GM21717 (cell line): ENCODE data around the gene ABL2.
"Not testable (repeated sequence)": the region's sequence is repeated elsewhere in the genome, so short reads cannot be mapped to it uniquely, and the experiment has no call there.

Experiments
- ATAC-seq: cut with Tn5 transposase; IDR thresholded peaks from one replicate; pipeline ENCODE4 v1.9.1; 2021; ENCODE audit warnings: mild to moderate bottlenecking, moderate library complexity; ENCODE audit not compliant: unreplicated experiment

Gene ABL2

GRCh38 chr1:179170468-179170770 lies 59.1 kb downstream of the ABL2 start:
- ATAC-seq: not testable (repeated sequence)

DNA sequence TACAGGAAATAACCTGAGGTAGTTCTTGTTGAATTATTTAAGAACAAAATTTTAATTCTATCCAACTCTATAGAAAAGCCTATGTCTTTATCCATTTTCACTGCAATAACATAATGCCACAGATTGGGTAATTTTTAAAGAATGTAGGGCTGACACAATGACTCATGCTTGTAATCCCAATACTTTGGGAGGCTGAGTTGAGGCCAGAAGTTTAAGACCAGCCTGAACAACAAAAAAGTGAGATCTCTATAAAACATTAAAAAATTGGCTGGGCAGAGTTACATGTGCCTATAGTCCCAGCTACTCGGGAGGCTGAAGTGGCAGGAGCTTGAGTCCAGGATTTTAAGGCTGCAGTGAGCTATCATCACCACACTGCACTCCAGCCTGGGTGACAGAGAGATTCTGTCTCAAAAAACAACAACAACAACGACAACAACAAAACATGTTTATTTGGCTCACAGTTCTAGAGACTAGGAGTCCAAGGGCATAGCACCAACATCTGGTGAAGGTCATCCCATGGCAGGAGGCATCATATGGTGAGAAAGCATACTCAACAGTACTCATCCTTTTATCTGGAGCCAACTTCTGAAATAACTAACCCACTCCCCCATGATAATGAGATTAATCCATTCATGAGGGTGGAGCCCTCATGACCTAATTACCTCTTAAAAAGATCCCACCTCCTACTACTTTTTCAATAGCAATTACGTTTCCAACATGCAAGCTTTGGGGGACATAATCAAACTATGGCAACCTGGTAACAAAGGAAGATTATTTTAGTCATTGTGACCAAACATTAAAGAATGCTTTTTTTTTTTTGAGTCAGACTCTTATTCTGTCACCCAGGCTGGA lies 59.6 kb downstream of the ABL2 start:
- no peak for ATAC-seq

- no peak for ATAC-seq
Measured at GRCh38 chr1:179168536-179168935, 60.9 kb downstream of the ABL2 start.

DNA sequence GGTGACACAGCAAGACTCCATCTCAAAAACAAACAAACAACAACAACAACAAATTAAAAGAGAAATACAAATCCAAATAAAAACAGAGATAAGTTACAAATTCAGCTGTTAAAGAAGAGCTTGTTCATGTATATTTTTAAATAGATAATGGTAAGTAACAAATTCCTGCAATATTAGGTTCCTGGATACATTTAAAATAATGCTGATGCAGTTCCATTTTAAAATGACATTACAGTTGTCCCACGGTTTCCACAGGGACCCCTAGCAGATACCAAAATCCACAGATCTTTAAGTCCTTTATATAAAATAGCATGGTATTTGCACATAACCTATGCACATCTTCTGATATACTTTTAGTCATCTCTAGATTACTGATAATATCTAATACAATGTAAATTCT lies 61.5 kb downstream of the ABL2 start:
- ATAC-seq: no peak

- no peak for ATAC-seq
Measured at GRCh38 chr1:179167418-179167777, 62.1 kb downstream of the ABL2 start.

DNA sequence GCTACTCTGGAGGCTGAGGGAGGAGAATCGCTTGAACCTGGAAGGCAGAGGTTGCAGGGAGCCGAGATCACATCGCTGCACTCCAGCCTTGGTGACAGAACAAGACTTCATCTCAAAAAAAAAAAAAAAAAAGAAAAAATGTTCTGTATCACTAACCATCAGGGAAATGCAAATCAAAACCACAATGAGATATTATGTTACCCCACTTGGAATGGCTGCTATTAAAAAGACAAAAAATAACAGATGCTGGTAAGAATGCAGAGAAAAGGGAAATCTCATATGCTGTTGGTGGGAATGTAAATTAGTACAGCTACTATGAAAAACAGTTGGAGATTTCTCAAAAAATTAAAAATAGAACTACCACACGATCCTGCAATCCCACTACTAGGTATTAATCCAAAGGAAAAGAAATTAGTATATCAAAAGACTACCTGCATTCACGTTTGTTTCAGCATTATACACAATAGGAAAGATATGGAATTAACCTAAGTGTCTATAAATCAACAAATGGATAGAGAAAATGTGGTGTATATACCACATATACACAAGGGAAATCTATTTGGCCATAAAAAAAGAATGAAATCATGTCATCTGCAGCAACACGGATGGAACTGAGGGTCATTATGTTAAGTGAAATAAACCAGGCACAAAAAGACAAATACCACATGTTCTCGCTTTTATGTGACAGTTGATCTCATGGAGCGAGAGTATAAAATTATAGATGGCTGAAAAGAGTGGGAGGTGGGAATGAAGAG lies 62.6 kb downstream of the ABL2 start:
- no peak for ATAC-seq

GRCh38 chr1:179164494-179164893 lies 65.0 kb downstream of the ABL2 start:
- ATAC-seq: no peak

- ATAC-seq: no peak
Measured at GRCh38 chr1:179156708-179157107, 72.8 kb downstream of the ABL2 start.

DNA sequence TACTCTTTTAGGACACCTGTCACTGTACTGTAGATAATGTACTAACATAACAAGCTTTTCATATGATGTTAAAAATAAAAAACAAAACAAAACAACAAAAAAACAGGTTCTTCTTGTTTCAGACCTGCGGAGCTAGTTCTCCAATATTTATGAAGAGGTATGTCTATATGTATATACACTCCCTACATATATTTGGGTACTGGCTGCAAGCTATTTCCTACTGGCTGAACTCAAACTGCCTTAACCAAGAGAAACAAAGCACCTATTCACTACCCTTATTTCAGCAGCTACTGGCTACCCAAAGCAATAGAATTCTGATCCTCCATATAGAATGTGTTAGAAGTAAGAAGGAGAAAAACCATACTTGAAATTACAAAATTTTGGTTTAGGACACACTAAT lies 73.5 kb downstream of the ABL2 start:
- no peak for ATAC-seq

DNA sequence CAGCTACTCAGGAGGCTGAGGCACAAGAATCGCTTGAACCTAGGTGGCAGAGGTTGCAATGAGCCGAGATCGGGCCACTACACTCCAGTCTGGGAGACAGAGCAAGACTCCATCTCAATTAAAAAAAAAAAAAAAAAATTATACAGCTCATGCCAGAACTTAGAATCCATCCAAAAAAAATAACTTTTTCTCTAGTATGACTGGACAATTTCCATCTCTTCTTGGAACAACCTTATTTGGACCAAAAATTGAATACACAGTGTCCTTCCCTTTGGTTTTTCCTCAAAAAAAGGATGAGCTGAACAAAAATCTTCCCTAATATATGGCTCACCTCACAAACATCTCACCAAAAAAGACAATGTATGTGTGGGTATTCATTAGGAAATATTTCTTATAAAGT lies 73.9 kb downstream of the ABL2 start:
- no peak for ATAC-seq

- ATAC-seq: no peak
Measured at GRCh38 chr1:179154437-179154836, 75.0 kb downstream of the ABL2 start.

DNA sequence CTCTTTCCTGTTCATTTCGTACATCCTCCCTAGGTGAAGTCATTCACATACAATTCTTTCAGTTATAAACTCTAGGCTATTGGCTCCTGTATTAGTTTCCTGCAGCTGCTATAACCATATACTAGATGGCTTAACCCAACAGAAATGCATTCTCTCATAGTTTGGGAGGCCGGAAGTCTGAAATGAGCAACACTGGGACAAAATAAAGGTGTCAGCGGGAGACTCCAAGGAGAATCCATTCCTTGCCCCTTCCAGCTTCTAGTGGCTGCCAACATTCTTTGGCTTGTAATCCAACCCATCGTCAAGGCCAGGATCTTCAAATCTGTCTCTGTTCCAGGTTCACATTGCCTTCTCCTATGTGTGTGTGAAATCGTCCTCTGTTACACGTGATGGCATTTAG lies 76.3 kb downstream of the ABL2 start:
- no peak for ATAC-seq

DNA sequence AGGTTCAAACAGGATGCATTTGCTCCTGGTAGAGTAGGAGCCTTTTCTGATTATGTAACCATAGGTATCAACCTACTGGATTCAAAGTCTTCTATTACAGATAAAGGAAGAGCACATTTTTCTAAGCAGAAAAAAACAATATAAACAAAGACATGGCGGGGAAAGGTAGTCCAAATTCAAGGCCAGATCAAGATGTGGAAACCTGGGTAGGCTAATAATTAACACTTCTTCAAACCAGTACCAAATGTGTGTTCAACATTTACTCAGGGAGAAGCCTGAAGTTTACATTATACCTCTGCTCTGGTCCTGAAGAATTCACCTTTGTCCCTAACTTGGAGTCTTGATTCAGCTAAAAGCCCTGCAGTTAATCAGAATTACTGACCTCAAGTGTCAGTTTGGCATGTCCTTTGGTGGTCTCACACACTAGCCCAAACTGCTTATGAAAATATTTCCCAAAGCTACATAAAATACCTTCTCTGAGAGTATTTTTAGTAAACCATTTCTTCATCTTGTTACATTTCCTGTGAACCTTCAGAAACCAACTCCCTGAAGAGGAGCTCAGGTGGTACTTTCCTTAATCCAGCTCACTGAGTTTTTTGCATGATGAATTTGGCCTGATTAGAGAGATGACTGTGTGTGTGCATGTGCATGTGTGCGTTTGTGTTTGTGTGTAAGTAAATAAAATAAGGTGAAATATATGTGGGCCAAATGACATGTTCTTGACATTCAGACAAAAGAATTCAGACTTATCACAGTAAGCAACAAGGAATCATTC lies 77.4 kb downstream of the ABL2 start:
- ATAC-seq: no peak

GRCh38 chr1:179146911-179147310 lies 82.6 kb downstream of the ABL2 start:
- no peak for ATAC-seq

GRCh38 chr1:179146476-179146875 lies 83.0 kb downstream of the ABL2 start:
- no peak for ATAC-seq

GRCh38 chr1:179145521-179145920 lies 84.0 kb downstream of the ABL2 start:
- ATAC-seq: no peak

- no peak for ATAC-seq
Measured at GRCh38 chr1:179144626-179145025, 84.9 kb downstream of the ABL2 start.

DNA sequence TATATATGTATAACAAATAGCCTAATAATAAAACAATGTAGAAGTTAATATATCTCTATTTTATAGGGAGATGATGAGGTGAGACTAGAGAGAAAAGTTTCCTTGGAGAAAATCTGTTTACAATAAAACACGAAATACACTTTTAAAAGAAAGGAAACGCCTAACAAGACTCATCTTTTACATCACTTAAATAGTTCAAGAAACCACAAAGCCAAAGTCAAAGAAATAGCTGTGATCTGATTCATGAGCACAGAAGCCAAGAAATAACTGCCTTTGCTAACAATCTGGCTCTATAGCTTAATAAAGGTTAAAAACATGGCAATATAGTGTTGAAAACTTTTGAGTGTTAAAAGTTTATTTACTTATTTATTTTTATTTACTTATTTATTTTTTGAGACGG lies 86.2 kb downstream of the ABL2 start:
- ATAC-seq: no peak

- no peak for ATAC-seq
Measured at GRCh38 chr1:179142889-179143299, 86.6 kb downstream of the ABL2 start.

DNA sequence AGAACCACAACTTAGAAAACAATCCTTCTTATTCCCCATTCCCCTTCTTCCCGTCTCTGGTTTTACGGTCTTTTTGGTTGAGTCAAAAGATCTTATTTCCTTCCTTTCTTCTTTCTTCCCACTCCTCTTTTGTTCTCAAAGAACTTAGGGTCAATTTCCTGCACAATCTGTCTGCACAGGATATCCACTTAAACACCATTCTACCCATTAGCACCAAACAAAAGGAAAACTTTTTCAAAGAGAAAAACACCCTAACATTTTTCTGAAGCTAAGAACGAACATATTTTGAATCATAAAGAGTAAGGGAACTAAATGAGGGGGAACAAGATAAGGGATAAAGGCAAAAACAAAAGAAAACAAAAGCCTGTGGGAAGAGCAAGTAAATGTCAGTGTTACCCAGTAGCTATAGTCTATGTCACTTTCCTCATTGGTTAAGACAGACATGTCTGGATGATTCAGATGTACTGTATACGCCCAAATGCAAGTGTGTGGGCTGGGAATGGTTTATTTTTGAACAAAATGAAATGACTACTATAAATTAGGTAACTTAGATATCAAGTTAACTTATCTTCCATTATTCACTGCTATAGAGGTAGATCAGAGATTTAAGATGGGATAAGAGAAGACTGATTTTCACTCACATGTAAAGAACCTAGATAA lies 87.8 kb downstream of the ABL2 start:
- ATAC-seq: no peak

GRCh38 chr1:179138755-179139154 lies 90.7 kb downstream of the ABL2 start:
- ATAC-seq: not testable (repeated sequence)
